Natural killer cell (primary cell): ENCODE results near the gene SLC8A1. TPM values are rescaled to one million over a fixed set of nuclear protein-coding genes. Genes with fewer than 3 reads are reported as not detected.
A peak's percentile ranks its signal among the peaks of the same experiment; 100 is the strongest.

Experiments used
- ATAC-seq, 3 donors: fragments of 150-1000 bp in 2 of 3; fragments of 200-7000 bp in 1 of 3; cut with Tn5 transposase; 1 replicate in 1 of 3; 2 replicates in 2 of 3; pipeline ENCODE4 v1.10.0; 2021; ENCODE audit warnings: mild to moderate bottlenecking in 2 of 3, moderate library complexity in 2 of 3
- DNase-seq, 2 donors: peaks; one replicate each; pipeline versions ENCODE4 v3.0.0 to v3.0.0-alpha.2; 2013 to 2021; ENCODE audit warnings: mixed read lengths in 1 of 2
- H3K27ac ChIP-seq: one replicate; pipeline ENCODE4 v1.5.1; 2013; ENCODE audit warnings: mild to moderate bottlenecking, low read length
- H3K27me3 ChIP-seq: one replicate; pipeline ENCODE4 v1.6.1; 2013; ENCODE audit warnings: low read length; ENCODE audit not compliant: control insufficient read depth, insufficient read depth
- H3K36me3 ChIP-seq: one replicate; pipeline ENCODE4 v1.6.1; 2013; ENCODE audit warnings: low read length; ENCODE audit not compliant: control insufficient read depth, insufficient read depth
- H3K4me1 ChIP-seq: one replicate; pipeline ENCODE4 v1.6.1; 2013; ENCODE audit warnings: low read length; ENCODE audit not compliant: control insufficient read depth, insufficient read depth
- H3K4me3 ChIP-seq: one replicate; pipeline ENCODE4 v1.5.1; 2013; ENCODE audit warnings: low read length
- H3K9me3 ChIP-seq: one replicate; pipeline ENCODE4 v1.6.1; 2013; ENCODE audit warnings: low read length; ENCODE audit not compliant: control insufficient read depth, insufficient read depth
- H3K27ac Mint-ChIP-seq, 2 donors: one replicate each; pipeline ENCODE4 v1.8.0; 2022; ENCODE audit warnings: mild to moderate bottlenecking in 2 of 2, mixed read lengths in 2 of 2, moderate library complexity in 1 of 2
- H3K27me3 Mint-ChIP-seq, 2 donors: one replicate each; pipeline ENCODE4 v1.8.0; 2022; ENCODE audit warnings: low read depth in 2 of 2, mixed read lengths in 2 of 2
- H3K36me3 Mint-ChIP-seq: one replicate; pipeline ENCODE4 v1.8.0; 2022; ENCODE audit warnings: mixed read lengths
- H3K4me1 Mint-ChIP-seq, 2 donors: one replicate each; pipeline ENCODE4 v1.8.0; 2022; ENCODE audit warnings: mixed read lengths in 2 of 2
- H3K4me3 Mint-ChIP-seq: one replicate; pipeline ENCODE4 v1.8.0; 2022; ENCODE audit warnings: mild to moderate bottlenecking, moderate library complexity, mixed read lengths
- H3K9me3 Mint-ChIP-seq, 2 donors: one replicate each; pipeline ENCODE4 v1.8.0; 2022; ENCODE audit warnings: mixed read lengths in 2 of 2
- WGBS: methylation state at CpG from one replicate; pipeline ENCODE4 v1.1.7; 2013; ENCODE audit warnings: missing lambda C conversion rate; ENCODE audit not compliant: insufficient coverage; 5-methylcytosine and 5-hydroxymethylcytosine counted together
- intact Hi-C: fragments of 100-400 bp; cut with micrococcal nuclease; formaldehyde crosslinking; loops from one replicate; pipeline ENCODE4 v1.14.2; 2022
- total RNA-seq, 4 donors: library from RNA; stranded (reverse); fragments of 120-200 nt in 1 of 4; gene quantifications; one replicate each; pipeline versions ENCODE4 v1.2.3 to v1.2.4, GENCODE V29; 2013 to 2022
- TF ChIP-seq, protein P1 (sequence below): fragments of 200-600 bp; IDR thresholded peaks from one replicate; pipeline ENCODE4 v1.8.0; 2022; ENCODE audit warnings: antibody characterized with exemption

The SLC8A1 gene
- total RNA-seq, 3 donors from 2014 or later (not counting 1 experiment from before 2014, with no cell fraction given) = 1.4 to 4.7 (median 3.6) TPM

- Mint-ChIP-seq H3K36me3 (no peaks in the 10 kb centered on the region), H3K27me3 (no peaks in the 10 kb centered on the region), H3K4me1 (peaks cover 0 to 6% of the 10 kb centered on the region in 2 donors), H3K4me3 (no peak overlapping the region), H3K27ac (no peak overlapping the region), H3K9me3 (peaks cover 0 to 2% of the 10 kb centered on the region in 2 donors)
- intact Hi-C loops = no loop called here
- Histone ChIP-seq H3K27me3 (no peaks in the 10 kb centered on the region), H3K36me3 (no peaks in the 10 kb centered on the region), H3K4me1 (no peaks in the 10 kb centered on the region), H3K27ac (no peak overlapping the region), H3K4me3 (no peak overlapping the region), H3K9me3 (no peaks in the 10 kb centered on the region)
- TF ChIP-seq, protein P1, sequence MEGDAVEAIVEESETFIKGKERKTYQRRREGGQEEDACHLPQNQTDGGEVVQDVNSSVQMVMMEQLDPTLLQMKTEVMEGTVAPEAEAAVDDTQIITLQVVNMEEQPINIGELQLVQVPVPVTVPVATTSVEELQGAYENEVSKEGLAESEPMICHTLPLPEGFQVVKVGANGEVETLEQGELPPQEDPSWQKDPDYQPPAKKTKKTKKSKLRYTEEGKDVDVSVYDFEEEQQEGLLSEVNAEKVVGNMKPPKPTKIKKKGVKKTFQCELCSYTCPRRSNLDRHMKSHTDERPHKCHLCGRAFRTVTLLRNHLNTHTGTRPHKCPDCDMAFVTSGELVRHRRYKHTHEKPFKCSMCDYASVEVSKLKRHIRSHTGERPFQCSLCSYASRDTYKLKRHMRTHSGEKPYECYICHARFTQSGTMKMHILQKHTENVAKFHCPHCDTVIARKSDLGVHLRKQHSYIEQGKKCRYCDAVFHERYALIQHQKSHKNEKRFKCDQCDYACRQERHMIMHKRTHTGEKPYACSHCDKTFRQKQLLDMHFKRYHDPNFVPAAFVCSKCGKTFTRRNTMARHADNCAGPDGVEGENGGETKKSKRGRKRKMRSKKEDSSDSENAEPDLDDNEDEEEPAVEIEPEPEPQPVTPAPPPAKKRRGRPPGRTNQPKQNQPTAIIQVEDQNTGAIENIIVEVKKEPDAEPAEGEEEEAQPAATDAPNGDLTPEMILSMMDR = no peak
- DNase-seq (no peak), ATAC-seq (no peak)
- 94% methylated on average over 2 of the region's 2 CpGs for WGBS
Measured at GRCh38 chr2:40367652-40368051, 84.2 kb downstream of the SLC8A1 start.

GRCh38 chr2:40367032-40367431, 84.9 kb downstream of the SLC8A1 start:
- Mint-ChIP-seq H3K36me3 (no peaks in the 10 kb centered on the region), H3K4me3 (no peak overlapping the region), H3K9me3 (peaks cover 0 to 2% of the 10 kb centered on the region in 2 donors), H3K27me3 (no peaks in the 10 kb centered on the region), H3K27ac (no peak overlapping the region), H3K4me1 (peaks cover 0 to 6% of the 10 kb centered on the region in 2 donors)
- TF ChIP-seq, protein P1 = no peak
- Histone ChIP-seq H3K27ac (no peak overlapping the region), H3K4me3 (no peak overlapping the region), H3K27me3 (no peaks in the 10 kb centered on the region), H3K36me3 (no peaks in the 10 kb centered on the region), H3K9me3 (no peaks in the 10 kb centered on the region), H3K4me1 (no peaks in the 10 kb centered on the region)
- 100% methylated on average over 2 of the region's 2 CpGs for WGBS
- ATAC-seq (no peak), DNase-seq (no peak)
- intact Hi-C loops = no loop called here

DNA sequence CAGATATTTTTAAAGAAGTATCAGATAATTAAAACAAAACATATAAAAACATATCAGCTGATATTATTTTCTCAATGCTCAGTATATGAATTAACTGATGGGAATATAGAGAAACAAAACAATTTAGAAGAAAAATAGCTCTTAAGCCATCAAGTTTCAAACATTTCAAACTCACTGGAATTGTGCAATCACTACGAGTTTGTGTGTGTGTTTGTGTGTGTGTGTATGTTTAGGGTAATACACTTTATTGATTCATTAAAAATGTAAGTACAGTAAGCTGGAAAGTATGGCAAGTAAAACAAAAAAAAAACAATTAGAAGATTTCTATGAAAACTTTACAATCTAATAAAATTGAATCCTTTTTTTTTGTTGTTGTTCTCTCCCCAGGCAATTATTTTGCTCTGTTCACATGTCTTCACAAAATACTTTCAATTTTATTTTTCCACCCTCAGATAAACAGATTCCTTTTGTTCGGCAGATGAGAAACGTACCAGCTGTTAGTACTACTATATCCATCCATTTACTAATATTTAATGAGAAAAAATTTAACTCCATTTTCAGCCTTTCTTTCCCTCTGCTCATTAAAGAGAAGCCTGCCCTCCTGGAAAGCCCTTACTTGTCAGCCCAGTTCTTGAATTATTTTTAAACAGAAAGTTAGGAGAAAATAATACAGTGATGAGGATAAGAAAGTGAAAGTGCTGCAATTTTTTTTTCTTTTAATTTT, 87.6 kb downstream of the SLC8A1 start:
- Mint-ChIP-seq H3K36me3 (no peaks in the 10 kb centered on the region), H3K4me1 (peaks cover 0 to 6% of the 10 kb centered on the region in 2 donors), H3K27ac (no peak overlapping the region), H3K4me3 (peak overlapping the region; percentile 31), H3K9me3 (peaks cover 0 to 1% of the 10 kb centered on the region in 2 donors), H3K27me3 (no peaks in the 10 kb centered on the region)
- no CpG with 5 or more reads among the region's 3 CpGs for WGBS
- Histone ChIP-seq H3K27me3 (no peaks in the 10 kb centered on the region), H3K9me3 (no peaks in the 10 kb centered on the region), H3K4me3 (no peak overlapping the region), H3K4me1 (no peaks in the 10 kb centered on the region), H3K27ac (no peak overlapping the region), H3K36me3 (no peaks in the 10 kb centered on the region)
- TF ChIP-seq, protein P1 = no peak
- no peak for DNase-seq
- no peak for ATAC-seq
- intact Hi-C loops = no loop called here

DNA sequence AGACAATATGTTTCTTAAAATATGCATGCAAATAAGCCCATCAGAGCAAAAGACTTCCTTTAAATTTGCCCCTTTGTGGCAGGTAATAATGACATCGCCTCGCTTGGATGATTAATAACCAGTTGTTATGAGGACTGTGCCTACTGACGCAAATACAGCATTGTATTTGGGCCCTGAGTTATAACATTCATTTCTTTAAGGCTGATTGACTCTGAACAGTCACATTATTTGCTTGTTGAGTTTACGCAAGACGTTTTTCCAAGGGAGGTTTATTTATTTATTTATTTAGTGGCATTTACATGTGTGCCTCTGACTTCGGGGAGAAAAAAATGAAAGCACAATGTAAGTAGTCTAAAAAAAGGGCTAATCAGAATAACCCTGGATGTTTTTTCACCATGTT, 88.3 kb downstream of the SLC8A1 start:
- no peaks in the 10 kb centered on the region for H3K36me3 Mint-ChIP-seq
- Histone ChIP-seq H3K9me3 (no peaks in the 10 kb centered on the region), H3K4me1 (no peaks in the 10 kb centered on the region), H3K36me3 (no peaks in the 10 kb centered on the region), H3K4me3 (no peak overlapping the region), H3K27ac (no peak overlapping the region), H3K27me3 (no peaks in the 10 kb centered on the region)
- intact Hi-C loops = no loop called here
- peaks cover 0 to 6% of the 10 kb centered on the region in 2 donors for H3K4me1 Mint-ChIP-seq
- no peak overlapping the region for H3K4me3 Mint-ChIP-seq
- H3K27me3 Mint-ChIP-seq = no peaks in the 10 kb centered on the region
- ATAC-seq (no peak), DNase-seq (no peak)
- peaks cover 2 to 4% of the 10 kb centered on the region in 2 donors for H3K9me3 Mint-ChIP-seq
- TF ChIP-seq, protein P1 = no peak
- no peak overlapping the region for H3K27ac Mint-ChIP-seq
- WGBS = 85% methylated on average over 6 of the region's 6 CpGs
